Measurements from ENCODE around the gene MRPL54.

Gene MRPL54

DNA sequence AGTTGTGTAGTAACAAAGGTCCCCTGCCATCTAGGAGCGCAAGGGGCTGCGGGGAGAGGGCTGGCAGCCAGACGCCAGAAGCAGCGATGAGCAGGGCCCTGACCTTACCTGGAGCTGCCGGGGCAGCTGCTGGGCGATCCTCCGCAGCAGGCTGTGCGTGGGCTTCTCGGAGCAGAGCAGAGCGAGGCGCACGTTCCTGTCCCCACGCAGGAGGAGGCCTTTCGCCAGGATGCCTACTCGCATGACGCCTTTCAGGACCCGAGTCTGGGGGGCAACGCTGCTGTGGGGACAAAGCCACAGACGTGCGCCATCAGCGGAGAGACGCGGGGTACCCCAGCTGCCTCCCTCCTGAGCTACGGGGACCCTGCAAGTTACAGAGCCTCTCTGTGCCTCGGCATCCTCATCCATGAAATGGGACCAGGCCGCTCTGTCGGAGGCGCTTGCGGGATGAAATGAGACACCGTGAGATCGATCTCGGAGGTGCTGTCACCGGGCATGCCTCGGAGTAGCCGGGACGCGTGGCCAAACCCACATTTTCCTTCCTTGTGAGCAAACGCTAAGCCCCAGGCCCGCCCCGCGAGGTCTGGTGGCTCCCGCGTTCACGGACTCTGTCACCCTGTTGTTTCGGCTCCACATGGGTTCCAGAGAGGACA is 54.2 kb downstream of the MRPL54 start:
- H3K4me3 ChIP-seq (ENCODE audit: low read depth, low read length): no peak overlapping the region
- TF ChIP-seq CTCF (IDR thresholded peaks at IDR 0.05; ENCODE audit: low read depth, low read length): no peak

Measured in WI38 (cell line).